Sigmoid colon (tissue), 4 donors: ENCODE measurements around the gene PMS1.

Experiments
- POLR2A ChIP-seq, 2 donors: fragments of 450-650 bp; IDR thresholded peaks; one replicate each; pipeline ENCODE4 v1.6.1; 2016; ENCODE audit warnings: antibody characterized with exemption in 2 of 2, mild to moderate bottlenecking in 2 of 2, moderate library complexity in 2 of 2
- POLR2AphosphoS5 ChIP-seq, 4 donors: sonication (generic); formaldehyde crosslinking; IDR thresholded peaks; one replicate each; pipeline ENCODE4 v1.6.1; 2017; ENCODE audit warnings: antibody characterized with exemption in 4 of 4
- TF ChIP-seq, protein P1 (sequence below), 4 experiments: fragments of 450-650 bp in 3 of 4; fragments of 200-600 bp in 1 of 4; IDR thresholded peaks; one replicate each; pipeline ENCODE4 v1.5.1; 2016 to 2019; ENCODE audit warnings: antibody characterized with exemption in 4 of 4, mild to moderate bottlenecking in 3 of 4, moderate library complexity in 2 of 4

DNA sequence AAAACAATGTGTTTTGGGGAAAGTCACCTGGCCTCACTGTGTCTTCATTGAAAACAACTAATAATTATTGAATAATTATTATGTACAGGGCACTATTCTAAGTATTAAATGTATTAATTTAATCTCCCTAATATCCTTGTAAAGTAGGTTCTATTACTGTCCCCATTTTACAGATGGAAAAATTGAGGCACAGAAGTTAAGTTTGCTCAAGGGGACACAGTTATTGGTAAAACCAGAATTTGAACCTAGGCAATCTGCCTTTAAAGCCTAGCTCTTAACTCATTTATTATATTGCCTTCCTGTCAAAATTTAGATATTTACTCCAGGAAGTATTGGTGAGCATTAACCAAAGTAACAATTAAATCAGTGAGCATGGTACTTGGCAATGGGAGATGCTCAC, 84.6 kb downstream of the PMS1 start:
- TF ChIP-seq, protein P1, sequence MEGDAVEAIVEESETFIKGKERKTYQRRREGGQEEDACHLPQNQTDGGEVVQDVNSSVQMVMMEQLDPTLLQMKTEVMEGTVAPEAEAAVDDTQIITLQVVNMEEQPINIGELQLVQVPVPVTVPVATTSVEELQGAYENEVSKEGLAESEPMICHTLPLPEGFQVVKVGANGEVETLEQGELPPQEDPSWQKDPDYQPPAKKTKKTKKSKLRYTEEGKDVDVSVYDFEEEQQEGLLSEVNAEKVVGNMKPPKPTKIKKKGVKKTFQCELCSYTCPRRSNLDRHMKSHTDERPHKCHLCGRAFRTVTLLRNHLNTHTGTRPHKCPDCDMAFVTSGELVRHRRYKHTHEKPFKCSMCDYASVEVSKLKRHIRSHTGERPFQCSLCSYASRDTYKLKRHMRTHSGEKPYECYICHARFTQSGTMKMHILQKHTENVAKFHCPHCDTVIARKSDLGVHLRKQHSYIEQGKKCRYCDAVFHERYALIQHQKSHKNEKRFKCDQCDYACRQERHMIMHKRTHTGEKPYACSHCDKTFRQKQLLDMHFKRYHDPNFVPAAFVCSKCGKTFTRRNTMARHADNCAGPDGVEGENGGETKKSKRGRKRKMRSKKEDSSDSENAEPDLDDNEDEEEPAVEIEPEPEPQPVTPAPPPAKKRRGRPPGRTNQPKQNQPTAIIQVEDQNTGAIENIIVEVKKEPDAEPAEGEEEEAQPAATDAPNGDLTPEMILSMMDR (IDR thresholded peaks at IDR 0.05), result no peak
- TF ChIP-seq POLR2A (IDR thresholded peaks at IDR 0.05) (no peak), POLR2AphosphoS5 (IDR thresholded peaks at IDR 0.05) (no peak)
